ENCODE measurements around the gene KIF14. TPM values are rescaled to one million over a fixed set of nuclear protein-coding genes. Genes with fewer than 3 reads are reported as not detected.

The KIF14 gene
- total and polyA plus RNA-seq, 2 donors (not counting 3 experiments of a cell fraction or from before 2014, with no cell fraction given) = 1.5 to 13.8 TPM

- no peak overlapping the region for H3K4me3 ChIP-seq (replicated peaks in 1 of 3; ENCODE audit: insufficient read depth in 1 of 3, low read depth in 1 of 3, low read length in 3 of 3)
- ChIA-PET CTCF (no interaction called here), POLR2A (no interaction called here)
- TF ChIP-seq GATA2 (IDR thresholded peaks at IDR 0.05; ENCODE audit: insufficient read depth, insufficient read length, low read depth, low read length) = no peak
- no peak for TF ChIP-seq MYC (IDR thresholded peaks at IDR 0.05; ENCODE audit: low read depth, low read length)
- no peak for TF ChIP-seq CTCF (IDR thresholded peaks at IDR 0.05; ENCODE audit: extremely low read depth in 1 of 2, insufficient read depth in 1 of 2, low read depth in 1 of 2, low read length in 2 of 2)
- TF ChIP-seq EZH2 (IDR thresholded peaks at IDR 0.05; ENCODE audit: borderline replicate concordance, low read depth, low read length, severe bottlenecking) = no peak
- no peak for TF ChIP-seq POLR2AphosphoS5 (IDR thresholded peaks at IDR 0.05; ENCODE audit: insufficient read depth, low read depth, low read length)
- peaks cover 7 to 12% of the 10 kb centered on the region in 2 experiments for H3K36me3 ChIP-seq (ENCODE audit: control insufficient read depth in 2 of 2, extremely low read depth in 1 of 2, insufficient read depth in 2 of 2, low read length in 2 of 2)
- no peaks in the 10 kb centered on the region for H3K9me3 ChIP-seq (replicated peaks; ENCODE audit: control insufficient read depth, insufficient read depth, low read length)
- H3K4me1 ChIP-seq (ENCODE audit: control insufficient read depth, extremely low read depth, insufficient read depth, low read length) = no peaks in the 10 kb centered on the region
- no peaks in the 10 kb centered on the region for H3K79me2 ChIP-seq (ENCODE audit: control insufficient read depth, insufficient read depth, low read length)
- H3K27ac ChIP-seq (ENCODE audit: insufficient read depth, low read depth, low read length) = no peak overlapping the region
- no TSS peak for BruUV-seq (replicated peaks)
- no peak for FAIRE-seq
- H3K9ac ChIP-seq (replicated peaks; ENCODE audit: extremely low read depth, insufficient read depth, low read length) = no peak overlapping the region
- dilution Hi-C loops (cut with MboI; ENCODE audit: extremely low pct_ligation_motif_present, low sequenced_read_pairs) (no loop called here), intact Hi-C loops (cut with micrococcal nuclease) (no loop called here)
- no peak overlapping the region for H3K4me2 ChIP-seq (ENCODE audit: insufficient read depth, low read length)
- H2AFZ ChIP-seq (ENCODE audit: low read depth, low read length) = no peak overlapping the region
- H3K27me3 ChIP-seq (ENCODE audit: control insufficient read depth in 2 of 2, insufficient read depth in 2 of 2, low read length in 2 of 2) = no peaks in the 10 kb centered on the region
- H4K20me1 ChIP-seq (replicated peaks; ENCODE audit: control insufficient read depth, extremely low read depth, insufficient read depth, low read length) = no peaks in the 10 kb centered on the region
- no peaks in the 10 kb centered on the region for H3K9me1 ChIP-seq (replicated peaks; ENCODE audit: control insufficient read depth, extremely low read depth, insufficient read depth, low read length)
- no peak for DNase-seq (ENCODE audit: low read depth, low spot score)
Measured at GRCh38 chr1:200654660-200655059, 34.1 kb upstream of the KIF14 start.

- Histone ChIP-seq H3K27ac (ENCODE audit: insufficient read depth, low read depth, low read length) (no peak overlapping the region), H3K4me1 (ENCODE audit: control insufficient read depth, extremely low read depth, insufficient read depth, low read length) (no peaks in the 10 kb centered on the region), H3K36me3 (ENCODE audit: control insufficient read depth in 2 of 2, extremely low read depth in 1 of 2, insufficient read depth in 2 of 2, low read length in 2 of 2) (peaks cover 3 to 13% of the 10 kb centered on the region in 2 experiments), H3K9me3 (replicated peaks; ENCODE audit: control insufficient read depth, insufficient read depth, low read length) (no peaks in the 10 kb centered on the region), H4K20me1 (replicated peaks; ENCODE audit: control insufficient read depth, extremely low read depth, insufficient read depth, low read length) (no peaks in the 10 kb centered on the region), H2AFZ (ENCODE audit: low read depth, low read length) (no peak overlapping the region), H3K4me2 (ENCODE audit: insufficient read depth, low read length) (no peak overlapping the region), H3K4me3 (replicated peaks in 1 of 3; ENCODE audit: insufficient read depth in 1 of 3, low read depth in 1 of 3, low read length in 3 of 3) (no peak overlapping the region), H3K79me2 (ENCODE audit: control insufficient read depth, insufficient read depth, low read length) (no peaks in the 10 kb centered on the region), H3K9ac (replicated peaks; ENCODE audit: extremely low read depth, insufficient read depth, low read length) (no peak overlapping the region), H3K27me3 (ENCODE audit: control insufficient read depth in 2 of 2, insufficient read depth in 2 of 2, low read length in 2 of 2) (no peaks in the 10 kb centered on the region), H3K9me1 (replicated peaks; ENCODE audit: control insufficient read depth, extremely low read depth, insufficient read depth, low read length) (no peaks in the 10 kb centered on the region)
- FAIRE-seq (no peak), DNase-seq (ENCODE audit: low read depth, low spot score) (no peak)
- CTCF ChIA-PET = interaction anchor here (1.2 kb wide), 1 partner anchor 17 kb away, joined by 3 read pairs; the partner anchor contains the start of gene DDX59
- TF ChIP-seq JUN (IDR thresholded peaks at IDR 0.05; ENCODE audit: borderline replicate concordance, insufficient read depth, insufficient read length, low read depth) = no peak
- no peak for TF ChIP-seq EZH2 (IDR thresholded peaks at IDR 0.05; ENCODE audit: borderline replicate concordance, low read depth, low read length, severe bottlenecking)
- no peak for TF ChIP-seq MAX (IDR thresholded peaks at IDR 0.05; ENCODE audit: insufficient read depth, insufficient read length)
- TF ChIP-seq FOS (IDR thresholded peaks at IDR 0.05; ENCODE audit: borderline replicate concordance, insufficient read depth, low read length) = no peak
- BruUV-seq (replicated peaks) = no TSS peak
- POLR2A ChIA-PET = no interaction called here
- intact Hi-C loops (cut with micrococcal nuclease) = no loop called here
- dilution Hi-C loops (cut with MboI; ENCODE audit: extremely low pct_ligation_motif_present, low sequenced_read_pairs) = no loop called here
Measured at GRCh38 chr1:200653022-200653462, 32.5 kb upstream of the KIF14 start.

Data from endothelial cell of umbilical vein (primary cell).